Measurements from ENCODE around the gene ATIC.
"Not testable (repeated sequence)": the region's sequence is repeated elsewhere in the genome, so short reads cannot be mapped to it uniquely, and the experiment has no call there.

The ATIC gene

DNA sequence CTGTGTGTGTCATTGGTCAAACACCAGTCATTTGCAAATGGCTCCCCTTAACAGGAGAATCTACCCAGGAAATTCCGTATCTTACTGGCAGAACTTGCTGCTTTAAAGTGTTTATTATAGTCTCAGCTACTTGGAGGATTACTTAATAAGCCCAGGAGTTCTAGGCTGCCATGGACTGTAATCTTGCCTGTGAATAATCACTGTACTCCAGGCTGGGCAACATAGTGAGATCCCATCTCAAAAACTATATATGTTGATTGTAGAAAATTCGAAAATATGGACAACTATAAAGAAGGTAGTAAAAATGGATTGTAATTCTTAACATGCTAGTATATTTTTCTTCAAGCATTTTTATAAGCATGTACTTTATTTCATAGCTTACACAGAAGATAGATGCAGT is 4.5 kb downstream of the ATIC start:
- DNase-seq, result no peak

DNA sequence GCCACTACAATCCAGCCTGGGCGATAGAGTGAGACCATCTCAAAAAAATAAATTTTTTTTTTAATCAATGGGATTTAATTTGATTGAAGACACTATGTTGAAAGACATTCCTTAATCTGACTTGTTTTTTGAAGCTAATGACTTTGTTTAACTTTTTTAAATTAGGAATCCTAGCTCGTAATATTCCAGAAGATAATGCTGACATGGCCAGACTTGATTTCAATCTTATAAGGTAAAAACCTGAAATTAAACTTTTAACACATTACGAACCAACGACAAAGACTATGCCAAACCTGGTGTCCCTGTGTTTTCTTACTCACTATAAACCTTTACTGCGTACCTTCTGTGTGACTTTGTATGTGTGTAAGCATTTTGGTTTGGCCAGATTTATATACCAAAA is 7.6 kb downstream of the ATIC start:
- DNase-seq, result no peak

DNA sequence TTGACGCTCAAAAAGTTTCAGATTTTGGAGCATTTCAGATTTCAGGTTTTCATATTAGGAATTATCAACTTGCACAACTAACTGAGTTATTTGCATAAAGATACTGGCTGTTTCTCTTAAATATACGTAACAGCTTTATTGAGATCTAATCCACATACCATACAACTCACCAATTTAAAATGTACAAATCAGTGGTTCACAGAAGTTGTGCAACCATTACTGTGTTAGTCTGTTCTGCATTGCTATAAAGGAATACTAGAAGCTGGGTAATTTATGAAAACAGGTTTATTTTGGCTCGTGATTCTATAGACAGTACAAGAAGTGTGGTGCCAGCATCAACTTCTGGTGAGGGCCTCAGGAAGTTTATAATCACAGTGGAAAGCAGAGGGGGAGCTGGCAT is 8.2 kb downstream of the ATIC start:
- no peak for DNase-seq

DNA sequence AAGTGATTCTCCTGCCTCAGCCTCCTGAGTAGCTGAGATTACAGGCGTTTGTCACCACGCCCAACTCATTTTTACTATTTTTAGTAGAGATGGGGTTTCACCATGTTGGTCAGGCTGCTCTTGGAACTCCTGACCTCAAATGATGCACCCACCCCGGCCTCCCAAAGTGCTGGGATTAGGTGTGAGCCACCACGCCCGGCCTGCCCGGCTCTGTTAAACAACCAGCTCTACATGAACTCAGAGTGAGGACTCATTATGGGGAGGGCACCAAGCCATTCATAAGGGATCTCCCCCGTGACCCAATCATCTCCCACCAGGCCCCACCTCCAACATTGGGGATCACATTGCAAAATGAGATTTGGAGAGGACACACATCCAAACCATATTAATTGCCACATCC is 8.8 kb downstream of the ATIC start:
- DNase-seq, result no peak

DNA sequence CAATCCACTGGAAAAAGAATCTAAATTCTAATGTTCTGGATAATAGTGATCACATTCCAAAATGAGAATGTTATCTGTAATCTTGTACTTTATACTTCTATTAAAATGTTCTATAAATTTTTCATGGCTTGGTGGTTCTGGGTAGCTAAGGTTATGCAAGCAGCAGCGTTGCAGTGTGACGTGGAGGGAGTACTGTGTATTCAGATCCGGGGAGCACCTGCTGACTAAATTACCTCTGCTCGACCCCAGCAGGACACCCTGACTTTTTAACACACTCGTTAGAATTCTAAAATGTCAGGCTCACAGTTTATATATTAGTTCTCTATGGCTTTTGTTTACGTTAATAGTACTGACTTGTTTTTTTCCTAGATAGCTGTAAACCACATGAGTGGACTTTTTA is 13.0 kb downstream of the ATIC start:
- DNase-seq, result no peak

DNA sequence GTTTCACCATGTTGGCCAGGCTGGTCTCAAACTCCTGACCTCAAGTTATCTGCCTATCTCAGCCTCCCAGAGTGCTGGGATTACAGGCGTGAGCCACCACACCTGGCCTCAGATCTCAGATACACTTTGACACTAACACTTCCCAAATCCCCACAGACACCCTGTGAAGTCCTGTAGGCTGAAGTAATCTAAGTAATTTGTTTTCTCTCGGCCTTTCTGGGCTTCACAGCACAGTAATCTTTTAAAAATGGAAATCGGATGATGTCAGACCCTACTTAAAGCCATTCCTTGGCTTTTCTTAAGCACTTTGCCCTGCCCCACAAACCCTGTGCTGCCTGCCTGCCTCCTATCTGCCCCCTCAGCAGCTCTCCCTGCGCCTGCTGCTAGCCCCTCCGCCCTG is 16.2 kb downstream of the ATIC start:
- DNase-seq, result no peak

DNA sequence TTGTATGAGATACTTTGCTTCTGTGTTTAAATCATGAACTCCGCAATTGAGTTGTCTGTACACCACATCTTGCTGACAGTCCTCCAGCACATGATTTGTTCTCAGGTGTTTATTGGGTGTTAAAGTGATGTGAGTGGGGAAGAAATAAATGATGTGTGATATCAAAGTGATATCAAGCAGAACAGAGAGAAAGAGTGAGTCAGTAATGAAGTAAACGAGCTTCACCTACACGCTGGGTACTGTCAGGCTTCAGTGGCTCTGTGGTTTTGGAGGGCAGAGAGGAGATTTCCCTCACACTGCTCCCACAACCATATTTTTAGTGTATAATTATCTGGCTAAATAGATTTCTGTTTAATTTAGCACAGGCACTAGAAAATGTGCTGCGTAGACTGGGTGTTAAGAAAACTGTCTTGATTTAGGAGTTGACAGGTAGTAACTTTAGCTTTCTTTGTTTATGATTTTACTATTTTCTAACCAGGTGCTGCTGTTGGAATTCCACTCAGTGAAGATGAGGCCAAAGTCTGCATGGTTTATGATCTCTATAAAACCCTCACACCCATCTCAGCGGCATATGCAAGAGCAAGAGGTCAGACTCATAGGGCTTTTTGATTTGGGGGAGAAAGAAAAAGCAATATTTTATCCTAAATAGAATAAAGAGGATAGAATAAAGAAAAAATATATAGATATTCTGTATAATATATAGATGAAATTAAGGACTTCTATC is 21.2 kb downstream of the ATIC start:
- peak; percentile 62 for DNase-seq

DNA sequence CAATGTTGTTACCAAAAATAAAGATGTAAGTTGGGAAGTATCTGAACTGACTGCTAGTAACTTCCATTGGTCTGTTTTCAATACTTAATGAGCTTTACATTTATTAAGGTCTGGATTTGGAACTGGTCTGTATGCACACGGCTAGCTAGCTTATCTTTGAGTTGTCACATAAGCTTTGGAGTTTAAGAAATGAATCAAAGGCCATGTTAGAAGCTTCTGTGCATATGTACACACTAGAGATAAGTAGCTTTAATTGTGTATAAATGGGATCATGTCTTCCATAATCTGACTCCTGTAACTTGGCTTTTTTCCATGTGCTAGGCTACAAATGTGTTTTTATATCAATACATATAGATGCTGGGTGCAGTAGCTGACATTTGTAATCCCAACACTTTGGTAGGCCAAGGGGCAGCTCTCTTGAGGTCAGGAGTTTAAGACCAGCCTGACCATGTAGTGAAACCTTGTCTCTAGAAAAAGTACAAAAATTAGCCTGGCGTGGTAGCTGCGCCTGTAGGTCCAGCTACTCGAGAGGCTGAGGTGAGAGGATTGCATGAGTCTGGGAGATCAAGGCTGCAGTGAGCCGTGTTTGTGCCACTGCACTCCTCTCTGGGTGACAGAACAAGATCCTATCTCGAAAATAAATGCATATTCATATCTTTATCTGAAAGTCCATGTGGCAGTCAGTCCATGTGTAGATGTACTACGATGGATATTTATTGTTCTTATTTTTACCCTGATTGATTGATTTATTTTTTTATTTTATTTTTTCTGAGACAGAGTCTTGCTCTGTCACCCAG is 27.2 kb downstream of the ATIC start:
- no peak for DNase-seq

DNA sequence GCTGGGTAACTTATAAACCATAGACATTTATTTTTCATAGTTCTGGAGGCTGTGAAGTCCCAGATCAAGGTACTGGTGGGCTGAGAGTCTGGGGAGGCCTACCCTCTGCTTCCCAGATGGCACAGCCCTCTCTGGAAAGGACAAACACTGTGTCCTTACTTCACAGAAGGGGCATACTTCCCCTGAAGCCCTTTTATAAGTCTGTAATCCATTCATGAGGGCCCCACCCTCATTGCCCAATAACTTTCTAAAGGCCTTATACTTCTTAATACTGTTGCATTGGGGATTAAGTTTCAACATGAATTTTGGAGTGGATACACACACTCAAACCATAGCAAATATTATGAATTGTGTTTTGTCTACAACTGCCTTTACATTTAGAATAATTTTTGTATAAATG is 36.0 kb downstream of the ATIC start:
- DNase-seq, result no peak

DNA sequence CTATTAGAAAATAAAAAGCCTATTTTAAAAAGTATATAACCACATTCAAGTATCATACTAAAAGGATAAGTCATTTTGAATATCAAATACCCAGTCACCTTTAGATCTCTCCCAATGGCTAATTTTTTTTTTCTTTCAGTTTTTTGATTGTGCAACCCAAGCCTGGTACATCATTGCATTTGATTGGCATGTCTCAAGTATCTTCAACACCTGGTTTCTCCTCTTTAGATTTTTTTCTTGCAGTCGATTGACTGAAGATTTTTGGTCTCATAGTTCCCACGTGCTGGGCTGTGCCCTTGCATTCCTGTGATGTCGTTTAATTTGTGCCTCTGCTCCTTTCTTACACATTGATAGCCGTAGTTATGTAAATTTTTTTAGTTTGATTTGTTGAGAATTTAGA is 40.7 kb downstream of the ATIC start:
- no peak for DNase-seq

DNA sequence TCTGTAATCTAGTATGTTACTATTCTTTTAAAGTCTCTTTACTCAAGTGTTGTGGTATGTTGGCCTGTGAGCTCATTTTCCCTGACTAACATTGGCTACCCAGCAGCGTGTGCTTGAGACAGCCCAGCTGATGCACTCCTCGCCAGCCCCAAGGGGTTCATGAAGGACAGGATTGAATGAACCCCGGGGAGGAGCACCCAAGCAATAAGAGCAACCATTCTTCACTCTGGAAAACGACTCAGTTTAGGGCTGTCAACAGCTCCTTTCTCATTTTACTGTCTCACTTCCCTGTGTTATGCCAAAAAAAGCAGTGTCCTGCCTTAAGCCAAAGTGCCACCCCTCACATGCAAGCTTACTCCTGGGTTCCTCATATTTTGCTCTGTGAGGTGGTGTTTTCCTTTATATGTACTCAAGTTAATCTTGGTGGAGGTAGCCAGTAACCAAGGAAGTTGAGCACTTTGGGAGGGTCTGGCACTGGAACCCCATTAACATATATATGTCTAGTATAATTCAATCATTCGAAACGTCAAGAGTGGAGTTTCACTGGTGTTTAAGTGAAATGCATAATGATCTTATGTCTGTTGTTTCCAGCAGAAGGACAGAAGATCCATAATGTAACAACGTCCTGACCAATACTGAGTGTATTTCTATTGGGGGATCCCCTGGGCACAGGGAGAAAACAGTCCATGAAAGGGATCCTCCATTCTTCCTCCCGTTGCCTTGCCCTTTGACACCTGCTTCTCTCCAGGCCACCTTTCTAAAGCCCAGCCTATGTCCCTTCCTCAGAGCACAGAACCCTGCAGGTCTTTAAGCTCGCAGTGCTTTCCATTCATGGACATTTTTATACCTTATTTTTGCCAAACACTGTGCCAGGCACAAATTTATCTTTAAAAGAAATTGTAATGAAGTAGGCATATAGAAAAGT is 43.2 kb downstream of the ATIC start:
- DNase-seq, result no peak

DNA sequence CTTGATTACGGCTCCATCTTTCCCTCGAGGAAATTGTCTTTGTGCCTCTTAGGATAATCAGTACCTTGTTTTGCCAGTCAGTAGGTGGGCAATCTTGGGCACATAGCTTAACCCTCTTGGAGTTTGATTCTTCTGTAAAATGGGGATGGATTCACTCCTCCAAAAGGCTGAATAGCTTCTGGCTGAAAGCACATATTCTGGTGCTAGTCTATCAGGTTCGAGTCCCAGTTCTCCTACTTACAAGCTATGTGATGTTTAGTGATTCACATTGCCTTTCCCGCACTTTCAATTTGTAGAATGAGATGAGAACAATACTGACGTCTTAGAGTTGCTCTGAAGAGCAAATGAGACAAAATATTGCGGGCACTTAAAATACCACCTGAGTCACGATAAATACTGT is 43.9 kb downstream of the ATIC start:
- no peak for DNase-seq

DNA sequence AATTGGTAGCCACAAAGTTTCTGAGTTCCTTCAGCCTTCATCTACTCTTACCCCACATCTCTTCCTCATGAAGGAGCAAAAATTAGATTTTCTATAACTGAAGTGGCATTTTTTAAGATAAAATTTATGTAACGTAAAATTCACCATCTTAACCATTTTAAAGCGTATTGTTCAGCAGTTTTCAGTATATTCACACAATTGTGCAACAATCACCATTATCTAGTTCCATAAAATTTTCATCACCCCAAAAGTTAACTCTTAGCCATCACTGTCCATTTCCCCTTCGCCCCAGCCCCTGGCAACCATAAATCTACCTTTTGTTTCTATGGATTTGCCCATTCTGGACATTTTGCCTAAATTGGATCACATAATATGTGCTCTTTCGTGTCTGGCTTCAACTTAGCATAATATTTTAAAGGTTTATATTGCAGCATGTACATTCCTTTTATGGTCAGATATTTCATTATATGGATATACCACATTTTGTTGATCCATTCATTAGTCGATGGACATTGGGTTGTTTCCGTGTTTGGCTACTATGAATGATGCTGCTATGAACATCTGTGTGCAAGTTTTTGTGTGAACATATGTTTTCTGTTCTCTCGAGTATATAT is 44.6 kb downstream of the ATIC start:
- DNase-seq, result no peak

DNA sequence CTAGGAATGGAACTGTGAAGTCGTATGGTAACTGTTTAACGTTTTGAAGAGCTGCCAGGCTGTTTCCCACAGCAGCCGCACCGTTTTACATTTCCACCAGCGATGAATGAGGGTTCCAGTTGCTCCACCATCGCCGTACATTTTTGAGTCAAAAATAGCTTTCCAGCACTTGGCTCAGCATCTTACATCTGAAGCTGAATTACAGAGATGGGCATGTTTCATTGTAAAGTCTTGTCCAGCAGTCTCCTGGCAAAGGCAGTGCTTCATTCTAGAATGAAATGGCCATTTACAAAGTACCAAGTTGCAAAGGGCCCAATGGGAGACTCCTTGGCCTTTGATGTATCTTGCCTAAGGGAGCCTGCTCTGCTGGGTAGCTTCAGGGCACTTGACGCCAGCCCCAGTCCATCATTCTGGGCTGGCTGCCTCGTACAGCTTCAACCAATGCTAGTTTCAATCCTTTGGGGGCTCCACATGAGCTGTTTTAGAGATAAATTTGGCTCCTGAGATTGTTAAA is 45.1 kb downstream of the ATIC start:
- DNase-seq, result no peak

DNA sequence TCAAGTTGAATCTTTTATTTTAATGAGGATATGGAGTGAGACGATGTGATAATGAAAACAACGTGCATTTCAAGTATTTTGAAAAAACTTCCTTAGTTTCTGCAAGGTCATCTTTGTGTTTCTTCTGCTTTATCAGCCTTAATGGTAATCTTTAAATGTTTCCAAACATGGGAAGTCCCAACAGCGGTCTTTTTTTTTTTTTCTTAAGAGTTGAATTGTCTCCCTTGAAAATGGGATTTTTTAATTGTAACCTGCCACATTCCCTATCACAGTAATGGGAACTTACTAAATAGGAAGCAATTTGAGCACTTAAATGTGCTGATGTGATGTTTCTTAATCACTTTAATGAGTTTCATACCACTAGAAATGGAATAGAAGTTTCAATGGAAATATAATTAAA is 45.8 kb downstream of the ATIC start:
- DNase-seq, result no peak

DNA sequence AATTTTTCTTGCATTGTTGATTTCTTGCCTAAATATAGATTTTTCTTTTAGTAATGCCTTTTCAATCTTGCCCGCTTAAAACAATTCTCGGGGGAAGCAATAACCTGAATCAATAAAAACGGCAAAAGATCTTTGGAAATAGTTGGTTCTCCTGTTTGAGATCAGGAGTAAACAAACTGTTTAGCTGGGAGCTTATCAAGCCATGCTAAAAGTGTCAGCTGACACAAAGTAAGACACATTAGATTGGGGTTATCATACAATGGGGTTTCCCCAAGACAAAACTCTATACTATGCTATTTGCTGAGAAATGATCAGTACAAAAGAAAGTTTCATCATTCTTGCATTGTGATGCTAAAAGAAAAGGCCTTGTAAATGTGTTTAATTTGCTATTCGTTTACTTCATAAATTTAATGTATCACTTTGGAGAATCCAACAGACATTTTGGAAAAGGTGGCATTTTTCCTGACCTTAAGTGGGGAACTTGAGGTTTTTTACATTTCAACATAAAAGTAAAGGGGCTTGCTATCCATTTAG is 46.5 kb downstream of the ATIC start:
- no peak for DNase-seq

DNA sequence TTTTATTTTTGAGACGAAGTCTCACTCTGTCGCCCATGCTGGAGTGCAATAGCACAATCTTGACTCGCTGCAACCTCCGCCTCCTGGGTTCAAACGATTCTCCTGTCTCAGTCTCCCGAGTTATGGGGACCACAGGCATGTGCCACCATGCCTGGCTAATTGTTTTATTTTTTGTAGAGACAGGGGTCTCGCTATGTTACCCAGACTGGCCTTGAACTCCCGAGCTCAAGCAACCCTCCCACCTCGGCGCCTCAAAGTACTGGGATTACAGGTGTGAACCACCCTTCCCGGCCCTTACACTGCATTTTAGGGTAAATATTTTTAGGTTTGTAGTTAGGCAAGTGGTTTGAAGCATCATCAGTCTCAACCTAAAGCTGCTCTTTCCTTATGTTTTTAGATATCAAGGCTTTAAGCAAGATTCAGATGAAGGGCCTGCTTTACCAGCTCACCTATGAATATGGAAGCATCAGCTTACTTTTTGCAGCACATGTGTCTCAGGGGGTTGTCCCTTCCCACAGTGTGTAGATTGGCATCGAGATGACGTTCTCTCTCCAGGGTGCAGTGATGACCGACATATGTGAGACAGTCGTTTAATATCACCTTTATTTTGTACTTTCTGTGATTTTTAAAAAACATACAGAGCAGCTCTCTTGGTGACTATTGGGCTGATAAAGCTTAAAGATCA is 47.2 kb downstream of the ATIC start:
- DNase-seq, result no peak

DNA sequence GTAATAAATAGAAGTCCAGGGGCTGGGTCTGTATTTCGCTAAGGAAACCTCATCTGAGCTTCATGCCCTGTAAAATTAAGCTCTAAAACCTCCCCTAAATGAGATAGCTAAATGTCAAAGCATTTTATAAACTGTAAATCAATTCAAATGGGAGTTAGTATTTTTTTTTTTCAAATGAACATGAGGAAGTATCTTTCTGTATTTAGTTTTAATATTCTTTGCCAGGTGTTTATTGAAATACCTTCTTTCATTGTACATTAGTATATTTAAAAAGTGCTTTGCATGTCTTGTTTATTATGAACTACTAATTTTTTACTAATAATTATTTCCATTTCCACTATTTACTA is 47.7 kb downstream of the ATIC start:
- no peak for DNase-seq

DNA sequence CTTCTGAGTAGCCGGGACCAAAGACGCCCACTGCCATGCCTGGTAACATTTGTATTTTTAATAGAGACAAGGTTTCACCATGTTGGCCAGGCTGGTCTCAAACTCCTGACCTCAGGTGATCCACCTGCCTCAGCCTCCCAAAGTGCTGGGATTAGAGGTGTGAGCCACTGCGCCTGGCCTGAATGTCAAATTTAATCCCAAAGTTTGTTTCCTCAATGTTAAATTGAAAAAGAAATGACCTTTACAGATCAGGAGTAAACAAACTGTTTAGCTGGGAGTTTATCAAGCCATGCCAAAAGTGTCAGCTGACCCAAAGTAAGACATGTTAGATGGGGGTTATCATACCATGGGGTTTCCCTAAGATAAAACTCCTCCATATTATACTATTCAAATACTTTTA is 48.2 kb downstream of the ATIC start:
- DNase-seq, result not testable (repeated sequence)

DNA sequence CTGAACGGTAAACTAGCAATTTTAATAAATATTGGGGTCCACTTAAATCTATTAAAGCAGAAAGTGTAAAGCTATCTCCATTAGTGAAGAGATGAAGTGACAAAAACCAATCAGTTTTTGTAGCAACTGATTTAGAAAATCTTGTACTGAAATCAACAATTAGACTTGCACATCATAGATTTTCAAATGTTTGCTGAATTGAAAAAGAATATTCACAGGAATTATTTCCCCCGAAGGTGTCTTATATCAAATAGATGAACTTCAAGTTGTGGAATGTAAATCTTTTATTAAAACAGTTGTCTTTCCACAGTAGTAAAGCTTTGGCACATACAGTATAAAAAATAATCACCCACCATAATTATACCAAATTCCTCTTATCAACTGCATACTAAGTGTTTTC is 48.7 kb downstream of the ATIC start:
- no peak for DNase-seq

DNA sequence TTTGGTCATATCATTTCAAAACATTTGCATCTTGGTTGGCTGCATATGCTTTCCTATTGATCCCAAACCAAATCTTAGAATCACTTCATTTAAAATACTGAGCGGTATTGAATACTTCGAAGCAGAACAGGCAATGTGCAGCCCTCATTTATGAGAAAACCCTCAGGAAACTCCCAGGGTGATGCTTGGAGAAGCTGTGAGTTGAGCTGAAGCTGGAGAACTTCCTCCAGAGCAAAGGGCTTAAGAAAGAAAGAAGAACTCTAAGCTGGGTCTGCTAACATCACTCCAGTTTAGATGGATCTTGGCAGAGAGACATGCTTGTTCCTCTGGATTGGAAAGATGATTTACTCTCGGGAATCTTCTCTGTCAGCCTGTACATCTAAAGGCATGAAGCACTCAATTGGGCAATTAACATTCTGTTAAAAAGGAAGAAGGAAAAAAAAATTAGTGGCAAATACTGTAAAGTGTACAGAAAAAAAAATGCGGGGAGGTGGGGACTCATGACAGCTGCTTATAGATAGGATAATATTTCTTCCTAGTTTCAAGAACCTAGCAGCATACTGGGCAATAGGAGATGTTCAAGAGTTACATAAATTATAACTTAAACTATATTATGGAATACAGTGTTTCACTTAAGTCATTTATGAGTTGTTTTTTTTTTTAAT is 49.5 kb downstream of the ATIC start:
- no peak for DNase-seq

Measured in NCI-H2107 (cell line).